WTC11 (cell line): Measurements from ENCODE around the gene CLIC3.

Experiments
- CTCF ChIP-seq: fragments of 200-600 bp; IDR thresholded peaks from 2 replicates; pipeline ENCODE4 v1.8.0; 2022; ENCODE audit warnings: antibody characterized with exemption
- FOXK1 ChIP-seq: sonication (generic); formaldehyde crosslinking; IDR thresholded peaks from 2 replicates; pipeline ENCODE4 v1.8.0; 2022; ENCODE audit warnings: mild to moderate bottlenecking, moderate library complexity, missing genetic modification reagents
- NR3C1 ChIP-seq: sonication (generic); formaldehyde crosslinking; conservative IDR thresholded peaks from 2 replicates; pipeline ENCODE4 v1.8.1; 2023; ENCODE audit warnings: low read depth, mild to moderate bottlenecking, missing genetic modification reagents
- SMAD4 ChIP-seq: sonication (generic); formaldehyde crosslinking; IDR thresholded peaks from 2 replicates; pipeline ENCODE4 v1.8.0; 2022; ENCODE audit warnings: mild to moderate bottlenecking, missing genetic modification reagents
- SP1 ChIP-seq: sonication (generic); formaldehyde crosslinking; conservative IDR thresholded peaks from 2 replicates; pipeline ENCODE4 v1.8.1; 2022; ENCODE audit warnings: missing genetic modification reagents
- TF ChIP-seq, protein P1 (sequence below): sonication (generic); formaldehyde crosslinking; IDR thresholded peaks from 2 replicates; pipeline ENCODE4 v1.8.0; 2023; ENCODE audit warnings: missing genetic modification reagents, mild to moderate bottlenecking, borderline replicate concordance
- TF ChIP-seq, protein P2 (sequence below): sonication (generic); formaldehyde crosslinking; IDR thresholded peaks from 2 replicates; pipeline ENCODE4 v1.8.1; 2023; ENCODE audit warnings: mild to moderate bottlenecking, missing genetic modification reagents
- TF ChIP-seq, protein P3 (sequence below): sonication (generic); formaldehyde crosslinking; IDR thresholded peaks from 2 replicates; pipeline ENCODE4 v1.8.1; 2023; ENCODE audit warnings: mild to moderate bottlenecking, missing genetic modification reagents

GRCh38 chr9:137011156-137011555 lies 14.8 kb upstream of the CLIC3 start:
- no peak for TF ChIP-seq CTCF
- TF ChIP-seq, protein P1, sequence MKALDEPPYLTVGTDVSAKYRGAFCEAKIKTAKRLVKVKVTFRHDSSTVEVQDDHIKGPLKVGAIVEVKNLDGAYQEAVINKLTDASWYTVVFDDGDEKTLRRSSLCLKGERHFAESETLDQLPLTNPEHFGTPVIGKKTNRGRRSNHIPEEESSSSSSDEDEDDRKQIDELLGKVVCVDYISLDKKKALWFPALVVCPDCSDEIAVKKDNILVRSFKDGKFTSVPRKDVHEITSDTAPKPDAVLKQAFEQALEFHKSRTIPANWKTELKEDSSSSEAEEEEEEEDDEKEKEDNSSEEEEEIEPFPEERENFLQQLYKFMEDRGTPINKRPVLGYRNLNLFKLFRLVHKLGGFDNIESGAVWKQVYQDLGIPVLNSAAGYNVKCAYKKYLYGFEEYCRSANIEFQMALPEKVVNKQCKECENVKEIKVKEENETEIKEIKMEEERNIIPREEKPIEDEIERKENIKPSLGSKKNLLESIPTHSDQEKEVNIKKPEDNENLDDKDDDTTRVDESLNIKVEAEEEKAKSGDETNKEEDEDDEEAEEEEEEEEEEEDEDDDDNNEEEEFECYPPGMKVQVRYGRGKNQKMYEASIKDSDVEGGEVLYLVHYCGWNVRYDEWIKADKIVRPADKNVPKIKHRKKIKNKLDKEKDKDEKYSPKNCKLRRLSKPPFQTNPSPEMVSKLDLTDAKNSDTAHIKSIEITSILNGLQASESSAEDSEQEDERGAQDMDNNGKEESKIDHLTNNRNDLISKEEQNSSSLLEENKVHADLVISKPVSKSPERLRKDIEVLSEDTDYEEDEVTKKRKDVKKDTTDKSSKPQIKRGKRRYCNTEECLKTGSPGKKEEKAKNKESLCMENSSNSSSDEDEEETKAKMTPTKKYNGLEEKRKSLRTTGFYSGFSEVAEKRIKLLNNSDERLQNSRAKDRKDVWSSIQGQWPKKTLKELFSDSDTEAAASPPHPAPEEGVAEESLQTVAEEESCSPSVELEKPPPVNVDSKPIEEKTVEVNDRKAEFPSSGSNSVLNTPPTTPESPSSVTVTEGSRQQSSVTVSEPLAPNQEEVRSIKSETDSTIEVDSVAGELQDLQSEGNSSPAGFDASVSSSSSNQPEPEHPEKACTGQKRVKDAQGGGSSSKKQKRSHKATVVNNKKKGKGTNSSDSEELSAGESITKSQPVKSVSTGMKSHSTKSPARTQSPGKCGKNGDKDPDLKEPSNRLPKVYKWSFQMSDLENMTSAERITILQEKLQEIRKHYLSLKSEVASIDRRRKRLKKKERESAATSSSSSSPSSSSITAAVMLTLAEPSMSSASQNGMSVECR = no peak
- TF ChIP-seq NR3C1 (CRISPR knock-in tag) = no peak
- no peak for TF ChIP-seq SP1 (CRISPR knock-in tag)
- TF ChIP-seq, protein P2, sequence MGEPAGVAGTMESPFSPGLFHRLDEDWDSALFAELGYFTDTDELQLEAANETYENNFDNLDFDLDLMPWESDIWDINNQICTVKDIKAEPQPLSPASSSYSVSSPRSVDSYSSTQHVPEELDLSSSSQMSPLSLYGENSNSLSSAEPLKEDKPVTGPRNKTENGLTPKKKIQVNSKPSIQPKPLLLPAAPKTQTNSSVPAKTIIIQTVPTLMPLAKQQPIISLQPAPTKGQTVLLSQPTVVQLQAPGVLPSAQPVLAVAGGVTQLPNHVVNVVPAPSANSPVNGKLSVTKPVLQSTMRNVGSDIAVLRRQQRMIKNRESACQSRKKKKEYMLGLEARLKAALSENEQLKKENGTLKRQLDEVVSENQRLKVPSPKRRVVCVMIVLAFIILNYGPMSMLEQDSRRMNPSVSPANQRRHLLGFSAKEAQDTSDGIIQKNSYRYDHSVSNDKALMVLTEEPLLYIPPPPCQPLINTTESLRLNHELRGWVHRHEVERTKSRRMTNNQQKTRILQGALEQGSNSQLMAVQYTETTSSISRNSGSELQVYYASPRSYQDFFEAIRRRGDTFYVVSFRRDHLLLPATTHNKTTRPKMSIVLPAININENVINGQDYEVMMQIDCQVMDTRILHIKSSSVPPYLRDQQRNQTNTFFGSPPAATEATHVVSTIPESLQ = no peak
- TF ChIP-seq, protein P3, sequence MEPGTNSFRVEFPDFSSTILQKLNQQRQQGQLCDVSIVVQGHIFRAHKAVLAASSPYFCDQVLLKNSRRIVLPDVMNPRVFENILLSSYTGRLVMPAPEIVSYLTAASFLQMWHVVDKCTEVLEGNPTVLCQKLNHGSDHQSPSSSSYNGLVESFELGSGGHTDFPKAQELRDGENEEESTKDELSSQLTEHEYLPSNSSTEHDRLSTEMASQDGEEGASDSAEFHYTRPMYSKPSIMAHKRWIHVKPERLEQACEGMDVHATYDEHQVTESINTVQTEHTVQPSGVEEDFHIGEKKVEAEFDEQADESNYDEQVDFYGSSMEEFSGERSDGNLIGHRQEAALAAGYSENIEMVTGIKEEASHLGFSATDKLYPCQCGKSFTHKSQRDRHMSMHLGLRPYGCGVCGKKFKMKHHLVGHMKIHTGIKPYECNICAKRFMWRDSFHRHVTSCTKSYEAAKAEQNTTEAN = no peak
- TF ChIP-seq FOXK1 (CRISPR knock-in tag) = no peak
- no peak for TF ChIP-seq SMAD4 (CRISPR knock-in tag)
